ENCODE data around the gene USH2A.

The USH2A gene

GRCh38 chr1:215672482-215672881 is 750.8 kb downstream of the USH2A start:
- no peak for DNase-seq

- DNase-seq = no peak
Measured at GRCh38 chr1:215669806-215670491, 753.3 kb downstream of the USH2A start.

- DNase-seq = no peak
Measured at GRCh38 chr1:215667761-215668160, 755.5 kb downstream of the USH2A start.

- no peak for DNase-seq
Measured at GRCh38 chr1:215665215-215665614, 758.0 kb downstream of the USH2A start.

- DNase-seq = no peak
Measured at GRCh38 chr1:215661033-215661432, 762.2 kb downstream of the USH2A start.

GRCh38 chr1:215660259-215660658 is 763.0 kb downstream of the USH2A start:
- DNase-seq = no peak

- DNase-seq = no peak
Measured at GRCh38 chr1:215657047-215657446, 766.2 kb downstream of the USH2A start.

- no peak for DNase-seq
Measured at GRCh38 chr1:215652371-215652770, 770.9 kb downstream of the USH2A start.

GRCh38 chr1:215651867-215652266 is 771.4 kb downstream of the USH2A start:
- DNase-seq = no peak

- DNase-seq = no peak
Measured at GRCh38 chr1:215650446-215651149, 772.6 kb downstream of the USH2A start.

GRCh38 chr1:215648957-215649356 is 774.3 kb downstream of the USH2A start:
- DNase-seq = no peak

- no peak for DNase-seq
Measured at GRCh38 chr1:215647738-215648137, 775.5 kb downstream of the USH2A start.

- DNase-seq = no peak
Measured at GRCh38 chr1:215645861-215646260, 777.4 kb downstream of the USH2A start.

GRCh38 chr1:215645182-215645581 is 778.1 kb downstream of the USH2A start:
- no peak for DNase-seq

- no peak for DNase-seq
Measured at GRCh38 chr1:215643592-215644321, 779.5 kb downstream of the USH2A start.

- DNase-seq = no peak
Measured at GRCh38 chr1:215640429-215641148, 782.7 kb downstream of the USH2A start.

- no peak for DNase-seq
Measured at GRCh38 chr1:215637041-215637573, 786.1 kb downstream of the USH2A start.

GRCh38 chr1:215636258-215636965 is 786.8 kb downstream of the USH2A start:
- no peak for DNase-seq

GRCh38 chr1:215635827-215636226 is 787.4 kb downstream of the USH2A start:
- no peak for DNase-seq

- no peak for DNase-seq
Measured at GRCh38 chr1:215631489-215631888, 791.8 kb downstream of the USH2A start.

GRCh38 chr1:215631040-215631439 is 792.2 kb downstream of the USH2A start:
- no peak for DNase-seq

- DNase-seq = no peak
Measured at GRCh38 chr1:215625949-215626348, 797.3 kb downstream of the USH2A start.
